Liver (tissue), 3 donors: ENCODE measurements around the gene NPAS2.

ENCODE experiments used
- EGR1 ChIP-seq, 2 donors: IDR thresholded peaks; 2 replicates each; pipeline ENCODE4 v1.6.1; 2016 to 2018; ENCODE audit warnings: antibody characterized with exemption in 2 of 2, low read depth in 2 of 2
- YY1 ChIP-seq: IDR thresholded peaks from 2 replicates; pipeline ENCODE4 v1.6.1; 2016; ENCODE audit warnings: antibody characterized with exemption, mild to moderate bottlenecking
- TF ChIP-seq, protein P1 (sequence below): IDR thresholded peaks from 2 replicates; pipeline ENCODE4 v1.6.1; 2016; ENCODE audit warnings: antibody characterized with exemption, mild to moderate bottlenecking
- TF ChIP-seq, protein P2 (sequence below): fragments of 150-350 bp; IDR thresholded peaks from 2 replicates; pipeline ENCODE4 v1.5.1; 2017; ENCODE audit warnings: improper control_type of control experiment, low read depth, low read length; ENCODE audit not compliant: missing input control
- TF ChIP-seq, protein P3 (sequence below): IDR thresholded peaks from 2 replicates; pipeline ENCODE4 v1.6.1; 2016; ENCODE audit warnings: antibody characterized with exemption
- donor health status: healthy.
- donor health status: healthy.

DNA sequence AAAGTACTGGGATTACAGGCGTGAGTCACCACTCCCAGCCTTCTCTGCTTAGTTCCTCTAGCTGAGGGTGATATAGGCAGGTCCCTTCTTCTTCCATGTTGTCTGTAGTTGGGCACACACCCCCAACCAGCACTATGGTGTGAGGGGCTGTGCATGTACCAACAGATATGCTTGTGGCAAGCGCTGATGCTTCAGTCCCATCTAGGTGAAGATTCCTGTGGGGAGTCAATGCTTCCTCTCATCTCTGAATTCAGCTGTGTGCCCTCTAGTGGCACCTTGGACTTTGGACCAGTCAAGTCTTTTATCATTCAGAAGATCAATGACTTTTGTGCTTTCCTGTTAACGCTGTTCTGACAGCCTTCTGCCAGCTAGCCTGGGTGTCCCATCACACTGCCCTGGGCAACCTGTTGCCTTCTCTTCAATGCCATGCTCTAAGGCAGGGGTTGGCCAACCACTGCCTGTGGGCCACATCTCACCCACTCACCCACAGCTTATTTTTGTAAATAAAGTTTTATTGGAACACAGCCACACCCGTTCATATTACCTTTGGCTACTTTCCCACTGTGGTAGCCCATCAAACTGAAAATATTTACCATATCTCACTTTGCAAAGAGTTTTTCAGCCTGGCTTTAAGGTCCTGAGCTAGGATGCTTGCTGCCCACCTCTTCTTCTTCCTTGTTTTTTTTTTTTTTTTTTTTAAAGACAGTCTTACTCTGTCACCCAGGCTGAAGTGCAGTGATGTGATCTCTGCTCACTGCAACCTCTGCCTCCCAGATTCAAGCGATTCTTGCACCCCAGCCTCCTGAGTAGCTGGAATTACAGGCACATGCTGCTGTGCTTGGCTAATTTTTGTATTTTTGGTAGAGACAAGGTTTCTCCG, 51.0 kb downstream of the NPAS2 start:
- TF ChIP-seq, protein P1, sequence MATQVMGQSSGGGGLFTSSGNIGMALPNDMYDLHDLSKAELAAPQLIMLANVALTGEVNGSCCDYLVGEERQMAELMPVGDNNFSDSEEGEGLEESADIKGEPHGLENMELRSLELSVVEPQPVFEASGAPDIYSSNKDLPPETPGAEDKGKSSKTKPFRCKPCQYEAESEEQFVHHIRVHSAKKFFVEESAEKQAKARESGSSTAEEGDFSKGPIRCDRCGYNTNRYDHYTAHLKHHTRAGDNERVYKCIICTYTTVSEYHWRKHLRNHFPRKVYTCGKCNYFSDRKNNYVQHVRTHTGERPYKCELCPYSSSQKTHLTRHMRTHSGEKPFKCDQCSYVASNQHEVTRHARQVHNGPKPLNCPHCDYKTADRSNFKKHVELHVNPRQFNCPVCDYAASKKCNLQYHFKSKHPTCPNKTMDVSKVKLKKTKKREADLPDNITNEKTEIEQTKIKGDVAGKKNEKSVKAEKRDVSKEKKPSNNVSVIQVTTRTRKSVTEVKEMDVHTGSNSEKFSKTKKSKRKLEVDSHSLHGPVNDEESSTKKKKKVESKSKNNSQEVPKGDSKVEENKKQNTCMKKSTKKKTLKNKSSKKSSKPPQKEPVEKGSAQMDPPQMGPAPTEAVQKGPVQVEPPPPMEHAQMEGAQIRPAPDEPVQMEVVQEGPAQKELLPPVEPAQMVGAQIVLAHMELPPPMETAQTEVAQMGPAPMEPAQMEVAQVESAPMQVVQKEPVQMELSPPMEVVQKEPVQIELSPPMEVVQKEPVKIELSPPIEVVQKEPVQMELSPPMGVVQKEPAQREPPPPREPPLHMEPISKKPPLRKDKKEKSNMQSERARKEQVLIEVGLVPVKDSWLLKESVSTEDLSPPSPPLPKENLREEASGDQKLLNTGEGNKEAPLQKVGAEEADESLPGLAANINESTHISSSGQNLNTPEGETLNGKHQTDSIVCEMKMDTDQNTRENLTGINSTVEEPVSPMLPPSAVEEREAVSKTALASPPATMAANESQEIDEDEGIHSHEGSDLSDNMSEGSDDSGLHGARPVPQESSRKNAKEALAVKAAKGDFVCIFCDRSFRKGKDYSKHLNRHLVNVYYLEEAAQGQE = peak; percentile 59
- TF ChIP-seq, protein P2, sequence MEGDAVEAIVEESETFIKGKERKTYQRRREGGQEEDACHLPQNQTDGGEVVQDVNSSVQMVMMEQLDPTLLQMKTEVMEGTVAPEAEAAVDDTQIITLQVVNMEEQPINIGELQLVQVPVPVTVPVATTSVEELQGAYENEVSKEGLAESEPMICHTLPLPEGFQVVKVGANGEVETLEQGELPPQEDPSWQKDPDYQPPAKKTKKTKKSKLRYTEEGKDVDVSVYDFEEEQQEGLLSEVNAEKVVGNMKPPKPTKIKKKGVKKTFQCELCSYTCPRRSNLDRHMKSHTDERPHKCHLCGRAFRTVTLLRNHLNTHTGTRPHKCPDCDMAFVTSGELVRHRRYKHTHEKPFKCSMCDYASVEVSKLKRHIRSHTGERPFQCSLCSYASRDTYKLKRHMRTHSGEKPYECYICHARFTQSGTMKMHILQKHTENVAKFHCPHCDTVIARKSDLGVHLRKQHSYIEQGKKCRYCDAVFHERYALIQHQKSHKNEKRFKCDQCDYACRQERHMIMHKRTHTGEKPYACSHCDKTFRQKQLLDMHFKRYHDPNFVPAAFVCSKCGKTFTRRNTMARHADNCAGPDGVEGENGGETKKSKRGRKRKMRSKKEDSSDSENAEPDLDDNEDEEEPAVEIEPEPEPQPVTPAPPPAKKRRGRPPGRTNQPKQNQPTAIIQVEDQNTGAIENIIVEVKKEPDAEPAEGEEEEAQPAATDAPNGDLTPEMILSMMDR = no peak
- no peak for TF ChIP-seq EGR1 (IDR thresholded peaks at IDR 0.05; ENCODE audit: low read depth in 2 of 2)
- TF ChIP-seq YY1 = peak; percentile 66
- TF ChIP-seq, protein P3, sequence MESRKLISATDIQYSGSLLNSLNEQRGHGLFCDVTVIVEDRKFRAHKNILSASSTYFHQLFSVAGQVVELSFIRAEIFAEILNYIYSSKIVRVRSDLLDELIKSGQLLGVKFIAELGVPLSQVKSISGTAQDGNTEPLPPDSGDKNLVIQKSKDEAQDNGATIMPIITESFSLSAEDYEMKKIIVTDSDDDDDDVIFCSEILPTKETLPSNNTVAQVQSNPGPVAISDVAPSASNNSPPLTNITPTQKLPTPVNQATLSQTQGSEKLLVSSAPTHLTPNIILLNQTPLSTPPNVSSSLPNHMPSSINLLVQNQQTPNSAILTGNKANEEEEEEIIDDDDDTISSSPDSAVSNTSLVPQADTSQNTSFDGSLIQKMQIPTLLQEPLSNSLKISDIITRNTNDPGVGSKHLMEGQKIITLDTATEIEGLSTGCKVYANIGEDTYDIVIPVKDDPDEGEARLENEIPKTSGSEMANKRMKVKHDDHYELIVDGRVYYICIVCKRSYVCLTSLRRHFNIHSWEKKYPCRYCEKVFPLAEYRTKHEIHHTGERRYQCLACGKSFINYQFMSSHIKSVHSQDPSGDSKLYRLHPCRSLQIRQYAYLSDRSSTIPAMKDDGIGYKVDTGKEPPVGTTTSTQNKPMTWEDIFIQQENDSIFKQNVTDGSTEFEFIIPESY = no peak
